GM21576 (cell line): ENCODE results near the gene NTNG2.

Experiments
- ATAC-seq: cut with Tn5 transposase; IDR thresholded peaks from one replicate; pipeline ENCODE4 v1.9.1; 2021; ENCODE audit warnings: mild to moderate bottlenecking, moderate library complexity; ENCODE audit not compliant: unreplicated experiment

NTNG2 gene

GRCh38 chr9:132169672-132170392 lies 8.0 kb downstream of the NTNG2 start:
- ATAC-seq = no peak

GRCh38 chr9:132171702-132172101 lies 9.8 kb downstream of the NTNG2 start:
- no peak for ATAC-seq

GRCh38 chr9:132172185-132172584 lies 10.3 kb downstream of the NTNG2 start:
- ATAC-seq = no peak

DNA sequence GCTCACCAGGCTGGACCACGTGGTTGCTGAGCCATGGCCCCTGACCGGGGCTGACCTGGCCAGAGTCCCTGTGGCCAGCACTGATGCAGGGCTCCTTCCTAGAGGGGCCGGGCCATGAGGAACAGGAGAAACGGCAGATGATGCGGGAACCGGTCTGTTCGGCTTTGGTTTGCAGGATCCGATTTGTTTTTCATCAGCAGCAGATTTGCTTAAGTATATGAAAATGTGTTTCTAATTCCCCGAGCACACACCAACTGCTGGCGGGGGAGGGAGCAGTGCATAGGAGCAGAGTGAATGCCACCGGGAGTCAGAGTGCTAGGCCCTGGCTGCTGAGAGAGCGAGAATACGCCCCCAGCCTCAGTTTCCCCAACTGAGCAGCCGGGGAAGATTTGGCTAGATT lies 13.6 kb downstream of the NTNG2 start:
- ATAC-seq = no peak

DNA sequence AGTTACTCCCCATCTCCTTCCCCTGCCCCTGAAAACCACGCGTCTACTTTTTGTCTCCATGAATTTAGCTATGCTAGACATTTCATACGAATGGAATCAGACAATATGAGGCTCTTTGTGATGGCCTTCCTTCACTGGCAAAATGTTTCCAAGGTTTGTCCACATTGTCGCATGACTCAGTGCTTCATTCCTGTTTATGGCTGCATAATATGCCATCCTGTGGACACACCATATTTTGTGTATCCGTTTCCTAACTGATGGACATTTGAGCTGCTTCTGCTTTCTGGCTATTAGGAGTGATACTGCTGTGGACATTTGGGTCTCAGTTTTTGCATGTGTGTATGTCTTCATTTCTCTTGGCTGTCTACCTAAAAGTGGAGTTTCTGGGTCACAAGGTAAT lies 14.5 kb downstream of the NTNG2 start:
- ATAC-seq = no peak

- ATAC-seq = no peak
Observed at GRCh38 chr9:132181796-132182313, 20.0 kb downstream of the NTNG2 start.

GRCh38 chr9:132182314-132183091 lies 20.6 kb downstream of the NTNG2 start:
- no peak for ATAC-seq

- ATAC-seq = no peak
Observed at GRCh38 chr9:132183134-132183533, 21.3 kb downstream of the NTNG2 start.

DNA sequence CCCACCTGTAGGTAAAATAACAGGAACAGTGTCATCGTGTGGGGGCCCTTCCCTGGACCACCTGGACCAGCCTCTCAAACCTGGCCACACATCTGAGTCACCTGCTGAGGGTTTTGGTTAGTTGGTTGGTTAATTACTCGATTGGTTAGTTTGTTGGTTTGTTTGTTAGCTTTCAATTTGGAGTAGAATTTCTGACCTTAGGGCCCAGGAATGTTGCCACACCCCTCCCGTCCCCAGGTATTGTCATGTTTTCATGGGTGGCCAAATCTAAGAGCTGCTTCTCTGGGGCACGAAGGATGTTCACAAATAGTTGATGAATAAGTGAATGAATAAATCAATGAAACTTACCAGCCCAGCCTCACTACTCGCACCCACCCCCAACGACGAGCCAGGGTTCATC lies 21.9 kb downstream of the NTNG2 start:
- no peak for ATAC-seq

DNA sequence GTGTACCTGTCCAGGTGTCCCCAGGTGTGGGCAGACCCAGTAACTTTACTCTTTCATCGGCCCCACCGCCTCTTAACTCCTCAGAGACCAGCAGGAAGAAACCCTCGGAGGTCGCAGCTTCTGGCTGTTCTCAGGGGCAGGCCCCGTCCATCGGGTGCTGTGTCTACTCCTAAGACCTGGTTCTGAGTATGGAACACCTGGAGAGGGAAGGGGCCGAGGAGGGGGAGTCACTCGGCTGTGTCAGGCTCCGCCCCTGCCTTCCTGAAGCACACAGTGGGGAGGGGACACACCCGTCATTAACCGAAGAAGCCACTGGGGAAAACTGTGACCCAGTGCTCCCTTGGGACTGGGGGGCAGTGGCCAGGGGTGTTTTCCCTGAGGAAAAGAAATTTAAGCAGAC lies 22.3 kb downstream of the NTNG2 start:
- no peak for ATAC-seq

- no peak for ATAC-seq
Observed at GRCh38 chr9:132185073-132186009, 23.5 kb downstream of the NTNG2 start.

- no peak for ATAC-seq
Observed at GRCh38 chr9:132187121-132187620, 25.3 kb downstream of the NTNG2 start.

DNA sequence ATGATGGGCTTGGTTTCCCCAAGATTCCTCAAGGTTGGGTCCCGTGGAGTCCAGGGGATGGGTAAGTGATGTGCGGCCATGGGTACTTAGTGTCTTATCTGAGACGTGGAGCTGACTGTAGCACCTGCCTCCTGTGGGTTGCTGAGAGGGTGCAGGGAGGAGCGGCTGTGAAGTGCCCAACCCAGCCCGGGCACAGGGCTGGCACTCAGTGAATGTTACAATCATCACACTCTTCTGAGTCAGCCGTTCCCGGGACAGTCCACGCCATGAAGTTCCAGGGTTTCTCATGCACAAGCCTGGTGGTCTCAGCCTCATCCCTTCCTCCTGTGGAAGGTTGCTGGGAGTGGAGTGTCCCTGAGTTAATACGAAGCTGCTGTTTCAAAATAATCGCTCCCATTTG lies 29.1 kb downstream of the NTNG2 start:
- no peak for ATAC-seq

GRCh38 chr9:132192728-132193127 lies 30.9 kb downstream of the NTNG2 start:
- no peak for ATAC-seq

GRCh38 chr9:132193227-132194124 lies 31.6 kb downstream of the NTNG2 start:
- ATAC-seq = no peak

GRCh38 chr9:132194508-132194907 lies 32.6 kb downstream of the NTNG2 start:
- ATAC-seq = no peak

- ATAC-seq = no peak
Observed at GRCh38 chr9:132197315-132197714, 35.5 kb downstream of the NTNG2 start.

DNA sequence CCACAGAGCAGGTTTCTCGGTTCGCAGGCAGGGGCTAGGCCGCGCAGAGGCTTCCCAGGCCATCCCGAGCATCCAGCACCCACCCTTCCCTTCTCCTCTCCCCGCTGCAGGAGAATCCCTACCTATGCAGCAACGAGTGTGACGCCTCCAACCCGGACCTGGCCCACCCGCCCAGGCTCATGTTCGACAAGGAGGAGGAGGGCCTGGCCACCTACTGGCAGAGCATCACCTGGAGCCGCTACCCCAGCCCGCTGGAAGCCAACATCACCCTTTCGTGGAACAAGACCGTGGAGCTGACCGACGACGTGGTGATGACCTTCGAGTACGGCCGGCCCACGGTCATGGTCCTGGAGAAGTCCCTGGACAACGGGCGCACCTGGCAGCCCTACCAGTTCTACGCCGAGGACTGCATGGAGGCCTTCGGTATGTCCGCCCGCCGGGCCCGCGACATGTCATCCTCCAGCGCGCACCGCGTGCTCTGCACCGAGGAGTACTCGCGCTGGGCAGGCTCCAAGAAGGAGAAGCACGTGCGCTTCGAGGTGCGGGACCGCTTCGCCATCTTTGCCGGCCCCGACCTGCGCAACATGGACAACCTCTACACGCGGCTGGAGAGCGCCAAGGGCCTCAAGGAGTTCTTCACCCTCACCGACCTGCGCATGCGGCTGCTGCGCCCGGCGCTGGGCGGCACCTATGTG lies 36.1 kb downstream of the NTNG2 start:
- ATAC-seq = no peak

DNA sequence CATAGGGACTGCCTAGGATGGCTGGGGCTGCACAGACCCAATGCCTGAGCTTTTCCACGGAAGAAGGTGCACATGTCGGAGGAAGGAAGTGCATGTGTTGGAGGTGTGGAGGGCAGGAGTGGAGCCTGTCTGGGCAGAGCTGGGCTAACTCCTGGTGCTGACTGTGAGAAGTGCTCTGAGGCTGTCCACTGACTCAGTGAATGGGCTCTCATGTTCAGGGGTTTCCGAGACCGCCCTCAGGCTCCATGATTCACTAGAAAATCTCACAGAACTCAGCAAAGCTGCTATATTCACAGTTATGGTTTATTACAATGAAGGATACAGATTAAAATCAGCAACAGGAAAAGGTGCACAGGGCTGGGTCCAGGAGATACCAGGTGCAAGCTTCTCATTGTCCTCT lies 37.2 kb downstream of the NTNG2 start:
- ATAC-seq = no peak
